ENCODE data around the gene ARRB2. TPM values are rescaled to one million over a fixed set of nuclear protein-coding genes. Genes with fewer than 3 reads are reported as not detected.

Gene ARRB2
- total RNA-seq, 1 donor from 2014 or later: 47.4 TPM

- Mint-ChIP-seq H3K4me1 (ENCODE audit: unreplicated experiment) (peaks cover 9% of the 10 kb centered on the region), H3K27ac (peak overlapping the region; percentile 78), H3K36me3 (no peaks in the 10 kb centered on the region), H3K4me3 (peak overlapping the region; percentile 87), H3K9me3 (no peaks in the 10 kb centered on the region), H3K27me3 (peaks cover 81% of the 10 kb centered on the region)
- TF ChIP-seq, protein P1, sequence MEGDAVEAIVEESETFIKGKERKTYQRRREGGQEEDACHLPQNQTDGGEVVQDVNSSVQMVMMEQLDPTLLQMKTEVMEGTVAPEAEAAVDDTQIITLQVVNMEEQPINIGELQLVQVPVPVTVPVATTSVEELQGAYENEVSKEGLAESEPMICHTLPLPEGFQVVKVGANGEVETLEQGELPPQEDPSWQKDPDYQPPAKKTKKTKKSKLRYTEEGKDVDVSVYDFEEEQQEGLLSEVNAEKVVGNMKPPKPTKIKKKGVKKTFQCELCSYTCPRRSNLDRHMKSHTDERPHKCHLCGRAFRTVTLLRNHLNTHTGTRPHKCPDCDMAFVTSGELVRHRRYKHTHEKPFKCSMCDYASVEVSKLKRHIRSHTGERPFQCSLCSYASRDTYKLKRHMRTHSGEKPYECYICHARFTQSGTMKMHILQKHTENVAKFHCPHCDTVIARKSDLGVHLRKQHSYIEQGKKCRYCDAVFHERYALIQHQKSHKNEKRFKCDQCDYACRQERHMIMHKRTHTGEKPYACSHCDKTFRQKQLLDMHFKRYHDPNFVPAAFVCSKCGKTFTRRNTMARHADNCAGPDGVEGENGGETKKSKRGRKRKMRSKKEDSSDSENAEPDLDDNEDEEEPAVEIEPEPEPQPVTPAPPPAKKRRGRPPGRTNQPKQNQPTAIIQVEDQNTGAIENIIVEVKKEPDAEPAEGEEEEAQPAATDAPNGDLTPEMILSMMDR (conservative IDR thresholded peaks at IDR 0.05): no peak
- no peak for DNase-seq (ENCODE audit: extremely low spot score, unreplicated experiment)
These were observed 29.6 kb downstream of the ARRB2 start for GRCh38 chr17:4740025-4740351.

DNA sequence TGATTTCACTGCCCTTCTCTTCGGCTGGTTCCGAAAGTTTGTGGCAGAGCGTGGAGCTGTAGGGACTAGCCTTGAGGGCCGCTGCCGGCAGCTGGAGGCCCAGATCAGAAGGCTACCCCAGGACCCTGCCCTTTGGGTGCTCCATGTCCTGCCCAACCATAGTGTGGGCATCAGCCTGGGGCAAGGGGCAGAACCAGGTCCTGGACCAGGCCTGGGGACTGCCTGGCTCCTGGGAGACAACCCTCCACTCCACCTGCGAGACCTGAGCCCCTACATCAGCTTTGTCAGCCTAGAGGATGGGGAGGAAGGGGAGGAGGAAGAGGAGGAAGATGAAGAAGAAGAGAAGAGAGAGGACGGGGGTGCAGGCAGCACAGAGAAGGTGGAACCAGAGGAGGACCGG lies 30.2 kb downstream of the ARRB2 start:
- H3K27me3 Mint-ChIP-seq: peaks cover 81% of the 10 kb centered on the region
- no peaks in the 10 kb centered on the region for H3K9me3 Mint-ChIP-seq
- peak overlapping the region; percentile 87 for H3K4me3 Mint-ChIP-seq
- peaks cover 13% of the 10 kb centered on the region for H3K4me1 Mint-ChIP-seq (ENCODE audit: unreplicated experiment)
- TF ChIP-seq, protein P1 (conservative IDR thresholded peaks at IDR 0.05): no peak
- H3K27ac Mint-ChIP-seq: peak overlapping the region; percentile 78
- no peaks in the 10 kb centered on the region for H3K36me3 Mint-ChIP-seq
- DNase-seq (ENCODE audit: extremely low spot score, unreplicated experiment): no peak

- Mint-ChIP-seq H3K27me3 (peaks cover 82% of the 10 kb centered on the region), H3K4me3 (peak overlapping the region; percentile 61), H3K4me1 (ENCODE audit: unreplicated experiment) (peaks cover 13% of the 10 kb centered on the region), H3K9me3 (no peaks in the 10 kb centered on the region), H3K27ac (no peak overlapping the region), H3K36me3 (no peaks in the 10 kb centered on the region)
- DNase-seq (ENCODE audit: extremely low spot score, unreplicated experiment): no peak
- TF ChIP-seq, protein P1 (conservative IDR thresholded peaks at IDR 0.05): no peak
These were observed 31.1 kb downstream of the ARRB2 start for GRCh38 chr17:4741544-4741943.

GRCh38 chr17:4742133-4742532 lies 31.7 kb downstream of the ARRB2 start:
- TF ChIP-seq, protein P1 (conservative IDR thresholded peaks at IDR 0.05): no peak
- H3K36me3 Mint-ChIP-seq: no peaks in the 10 kb centered on the region
- H3K4me3 Mint-ChIP-seq: no peak overlapping the region
- H3K4me1 Mint-ChIP-seq (ENCODE audit: unreplicated experiment): peaks cover 13% of the 10 kb centered on the region
- no peaks in the 10 kb centered on the region for H3K9me3 Mint-ChIP-seq
- peak overlapping the region; percentile 23 for H3K27ac Mint-ChIP-seq
- H3K27me3 Mint-ChIP-seq: peaks cover 84% of the 10 kb centered on the region
- no peak for DNase-seq (ENCODE audit: extremely low spot score, unreplicated experiment)

GRCh38 chr17:4742629-4743028 lies 32.2 kb downstream of the ARRB2 start:
- Mint-ChIP-seq H3K36me3 (no peaks in the 10 kb centered on the region), H3K27me3 (peaks cover 86% of the 10 kb centered on the region)

More at GRCh38 chr17:4742629-4743028, 32.2 kb downstream of the ARRB2 start:
- no peak for DNase-seq (ENCODE audit: extremely low spot score, unreplicated experiment)
- Mint-ChIP-seq H3K4me3 (no peak overlapping the region), H3K4me1 (ENCODE audit: unreplicated experiment) (peaks cover 13% of the 10 kb centered on the region), H3K9me3 (no peaks in the 10 kb centered on the region), H3K27ac (no peak overlapping the region)
- TF ChIP-seq, protein P1 (conservative IDR thresholded peaks at IDR 0.05): no peak

All from type B pancreatic cell (in vitro differentiated cells).